Left ventricle myocardium inferior (tissue), 1 donor: ENCODE data around the gene STAP1. TPM values are rescaled to one million over a fixed set of nuclear protein-coding genes. Genes with fewer than 3 reads are reported as not detected.
"Not testable (repeated sequence)": the region's sequence is repeated elsewhere in the genome, so short reads cannot be mapped to it uniquely, and the experiment has no call there.

ENCODE experiments used
- DNase-seq: peaks from one replicate; pipeline ENCODE4 v3.0.0-alpha.2; 2020
- H3K27ac ChIP-seq: fragments of 200-600 bp; replicated peaks from 2 replicates; pipeline ENCODE4 v1.8.0; 2021
- H3K27me3 ChIP-seq: fragments of 200-600 bp; 2 replicates; pipeline ENCODE4 v1.8.0; 2021; ENCODE audit warnings: low read depth
- H3K36me3 ChIP-seq: fragments of 200-600 bp; 2 replicates; pipeline ENCODE4 v1.8.0; 2021
- H3K4me1 ChIP-seq: fragments of 200-600 bp; 2 replicates; pipeline ENCODE4 v1.8.0; 2021
- H3K4me3 ChIP-seq: fragments of 200-600 bp; 2 replicates; pipeline ENCODE4 v1.8.0; 2021; ENCODE audit warnings: mild to moderate bottlenecking, moderate library complexity
- H3K9me3 ChIP-seq: fragments of 200-600 bp; replicated peaks from 2 replicates; pipeline ENCODE4 v1.8.0; 2021
- CTCF ChIP-seq: fragments of 200-600 bp; IDR thresholded peaks from 2 replicates; pipeline ENCODE4 v1.8.0; 2021; ENCODE audit warnings: antibody characterized with exemption, mild to moderate bottlenecking, borderline replicate concordance
- intact Hi-C: fragments of 100-400 bp; cut with micrococcal nuclease; formaldehyde crosslinking; loops from one replicate; pipeline ENCODE4 v1.11.0; 2022
- total RNA-seq: library from RNA; stranded (reverse); fragmentation: NEBNext Ultra II Directional; extraction: Animal tissue kit (Norgen Biotek cat#: 25700); gene quantifications from one replicate; pipeline ENCODE4 v1.2.1, GENCODE V29; 2021
- donor health status: DM: no; HTN: yes; CAD: no; lungs with severe emphysema.

The STAP1 gene
- total RNA-seq, 1 donor from 2014 or later, result not detected

- no peaks in the 10 kb centered on the region for H3K4me1 ChIP-seq
- intact Hi-C loops, result loop anchor here (5.0 kb wide), 1 partner anchor 412 kb away; no protein-coding TSS in a partner anchor
- peaks cover 40% of the 10 kb centered on the region for H3K36me3 ChIP-seq
- H3K27me3 ChIP-seq, result no peaks in the 10 kb centered on the region
- no peak overlapping the region for H3K27ac ChIP-seq
- no peak overlapping the region for H3K4me3 ChIP-seq
- DNase-seq, result no peak
- no peak for TF ChIP-seq CTCF
- H3K9me3 ChIP-seq, result peaks cover 26% of the 10 kb centered on the region
Measured at GRCh38 chr4:67615119-67615518, 56.6 kb downstream of the STAP1 start.

- no peak for DNase-seq
- no peaks in the 10 kb centered on the region for H3K27me3 ChIP-seq
- no peak overlapping the region for H3K4me3 ChIP-seq
- H3K4me1 ChIP-seq, result no peaks in the 10 kb centered on the region
- no peak for TF ChIP-seq CTCF
- H3K27ac ChIP-seq, result no peak overlapping the region
- intact Hi-C loops, result loop anchor here (5.0 kb wide), 1 partner anchor 411 kb away; no protein-coding TSS in a partner anchor
- H3K36me3 ChIP-seq, result peaks cover 54% of the 10 kb centered on the region
- H3K9me3 ChIP-seq, result peaks cover 17% of the 10 kb centered on the region
Measured at GRCh38 chr4:67616478-67616877, 58.0 kb downstream of the STAP1 start.

- Histone ChIP-seq H3K9me3 (no peaks in the 10 kb centered on the region), H3K27me3 (no peaks in the 10 kb centered on the region), H3K4me1 (no peaks in the 10 kb centered on the region), H3K27ac (no peak overlapping the region), H3K36me3 (peaks cover 80% of the 10 kb centered on the region), H3K4me3 (no peak overlapping the region)
- DNase-seq, result no peak
- intact Hi-C loops, result no loop called here
- TF ChIP-seq CTCF, result no peak
Measured at GRCh38 chr4:67624939-67625338, 66.4 kb downstream of the STAP1 start.

GRCh38 chr4:67632492-67632891, 74.0 kb downstream of the STAP1 start:
- DNase-seq, result no peak
- H3K4me3 ChIP-seq, result no peak overlapping the region
- intact Hi-C loops, result no loop called here
- no peak for TF ChIP-seq CTCF
- no peaks in the 10 kb centered on the region for H3K9me3 ChIP-seq
- H3K27me3 ChIP-seq, result no peaks in the 10 kb centered on the region
- peaks cover 64% of the 10 kb centered on the region for H3K36me3 ChIP-seq
- no peak overlapping the region for H3K27ac ChIP-seq
- H3K4me1 ChIP-seq, result no peaks in the 10 kb centered on the region

GRCh38 chr4:67634741-67635140, 76.2 kb downstream of the STAP1 start:
- TF ChIP-seq CTCF, result no peak
- intact Hi-C loops, result no loop called here
- peaks cover 58% of the 10 kb centered on the region for H3K36me3 ChIP-seq
- no peak for DNase-seq
- H3K4me1 ChIP-seq, result no peaks in the 10 kb centered on the region
- H3K4me3 ChIP-seq, result no peak overlapping the region
- no peaks in the 10 kb centered on the region for H3K9me3 ChIP-seq
- H3K27me3 ChIP-seq, result no peaks in the 10 kb centered on the region
- no peak overlapping the region for H3K27ac ChIP-seq

GRCh38 chr4:67635331-67635730, 76.8 kb downstream of the STAP1 start:
- Histone ChIP-seq H3K27me3 (no peaks in the 10 kb centered on the region), H3K4me3 (no peak overlapping the region), H3K4me1 (no peaks in the 10 kb centered on the region), H3K36me3 (peaks cover 59% of the 10 kb centered on the region), H3K27ac (no peak overlapping the region), H3K9me3 (no peaks in the 10 kb centered on the region)
- no peak for TF ChIP-seq CTCF
- intact Hi-C loops, result no loop called here
- DNase-seq, result no peak

GRCh38 chr4:67636978-67637377, 78.5 kb downstream of the STAP1 start:
- H3K4me3 ChIP-seq, H3K9me3 ChIP-seq, H3K4me1 ChIP-seq, H3K27me3 ChIP-seq, intact Hi-C loops, H3K27ac ChIP-seq, DNase-seq: not testable (repeated sequence)
- H3K36me3 ChIP-seq, result peaks cover 52% of the 10 kb centered on the region
